GM19455 (cell line): Measurements from ENCODE around the gene CSPG5.

Experiments
- ATAC-seq: cut with Tn5 transposase; IDR thresholded peaks from one replicate; pipeline ENCODE4 v1.9.1; 2021; ENCODE audit not compliant: unreplicated experiment

Gene CSPG5, protein sequence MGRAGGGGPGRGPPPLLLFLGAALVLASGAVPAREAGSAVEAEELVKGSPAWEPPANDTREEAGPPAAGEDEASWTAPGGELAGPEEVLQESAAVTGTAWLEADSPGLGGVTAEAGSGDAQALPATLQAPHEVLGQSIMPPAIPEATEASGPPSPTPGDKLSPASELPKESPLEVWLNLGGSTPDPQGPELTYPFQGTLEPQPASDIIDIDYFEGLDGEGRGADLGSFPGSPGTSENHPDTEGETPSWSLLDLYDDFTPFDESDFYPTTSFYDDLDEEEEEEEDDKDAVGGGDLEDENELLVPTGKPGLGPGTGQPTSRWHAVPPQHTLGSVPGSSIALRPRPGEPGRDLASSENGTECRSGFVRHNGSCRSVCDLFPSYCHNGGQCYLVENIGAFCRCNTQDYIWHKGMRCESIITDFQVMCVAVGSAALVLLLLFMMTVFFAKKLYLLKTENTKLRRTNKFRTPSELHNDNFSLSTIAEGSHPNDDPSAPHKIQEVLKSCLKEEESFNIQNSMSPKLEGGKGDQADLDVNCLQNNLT

DNA sequence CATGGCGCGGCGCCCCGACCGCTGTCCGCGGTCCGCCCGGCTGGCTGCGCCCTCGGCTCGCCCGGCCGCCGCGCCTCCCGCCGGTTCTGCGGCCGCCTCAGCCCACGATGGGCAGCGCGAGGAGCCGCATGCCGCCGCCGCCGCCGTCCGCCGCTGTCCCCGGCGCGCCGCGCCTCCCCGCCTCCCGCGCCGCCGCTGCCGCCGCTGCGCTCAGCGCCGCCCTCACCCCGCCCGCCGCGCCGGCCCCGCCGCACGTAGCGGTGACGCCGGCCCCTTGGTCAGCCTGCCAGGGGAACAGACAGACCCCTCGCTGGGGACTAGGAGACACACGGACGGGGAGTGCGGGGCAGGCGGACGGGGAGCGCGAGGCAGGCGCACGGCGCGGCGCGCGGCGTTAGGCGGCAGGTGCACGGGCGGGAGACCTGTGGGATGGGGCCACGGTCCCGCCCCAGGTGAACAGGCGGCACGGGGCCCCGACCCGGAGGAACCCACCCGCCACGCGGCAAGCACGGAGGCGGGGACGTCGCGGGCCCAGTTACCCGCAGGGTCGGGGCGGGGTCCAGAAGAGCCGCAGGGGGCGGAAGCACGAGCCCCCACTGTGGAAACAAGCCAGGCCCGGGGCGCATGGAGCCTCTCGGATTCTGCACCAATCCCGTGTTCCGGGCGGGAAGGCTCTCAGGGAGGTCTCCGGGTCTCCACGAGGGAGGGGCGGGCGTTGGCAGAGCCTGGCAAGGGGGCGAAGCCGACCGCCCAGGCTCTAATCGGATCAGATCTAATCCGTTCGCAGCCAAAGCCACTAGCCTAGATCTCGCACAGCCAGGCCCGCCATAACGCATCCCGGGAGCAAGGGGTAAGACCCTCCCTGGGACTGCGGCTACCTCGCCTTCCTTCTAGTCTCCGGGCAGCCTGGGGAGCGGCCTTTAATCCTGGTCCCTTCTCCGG, at the start of gene CSPG5:
TSS of gene CSPG5 (minus strand) at position 175 of the 942 bp plus-strand sequence. CDS start at position 3, 172 bp downstream.
- no peak for ATAC-seq

- no peak for ATAC-seq
These were observed 49.8 kb upstream of the CSPG5 start for GRCh38 chr3:47628426-47628825.

DNA sequence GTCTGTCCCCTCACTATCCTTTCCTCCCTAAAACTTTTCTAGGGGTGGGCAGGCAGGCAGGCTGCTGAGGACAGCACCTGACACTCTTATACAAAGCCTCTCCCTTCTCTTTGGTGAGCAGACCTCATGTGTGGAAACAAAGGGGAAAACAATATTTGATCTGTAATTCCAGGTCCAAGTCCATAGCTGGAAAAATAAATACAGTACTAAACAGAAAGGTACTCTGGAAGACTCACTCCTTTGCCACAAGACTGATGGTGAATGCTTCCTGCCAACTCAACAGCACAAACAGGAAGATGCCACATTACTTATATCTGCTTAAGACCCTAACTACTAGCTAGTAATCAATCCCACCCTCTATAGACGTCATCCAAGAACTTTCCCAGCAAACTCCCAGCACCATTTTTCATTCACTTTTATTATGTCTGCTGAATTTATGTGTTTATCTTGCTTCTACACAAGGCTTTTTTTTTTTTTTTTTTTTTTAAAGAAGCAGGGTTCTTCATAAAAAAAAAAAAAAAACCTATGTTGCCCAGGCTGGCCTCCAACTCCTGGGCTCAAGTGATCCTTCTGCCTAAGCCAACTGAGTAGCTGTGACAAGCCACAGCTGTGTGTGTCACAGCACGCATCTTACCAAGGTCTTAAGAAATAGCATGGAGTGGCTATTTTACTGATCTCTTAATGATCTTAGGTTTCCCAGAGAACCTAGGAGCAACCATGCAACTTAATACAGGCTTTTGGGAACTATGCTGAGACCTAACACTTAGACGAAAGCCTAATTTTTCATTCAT, 44.2 kb upstream of the CSPG5 start:
- no peak for ATAC-seq

DNA sequence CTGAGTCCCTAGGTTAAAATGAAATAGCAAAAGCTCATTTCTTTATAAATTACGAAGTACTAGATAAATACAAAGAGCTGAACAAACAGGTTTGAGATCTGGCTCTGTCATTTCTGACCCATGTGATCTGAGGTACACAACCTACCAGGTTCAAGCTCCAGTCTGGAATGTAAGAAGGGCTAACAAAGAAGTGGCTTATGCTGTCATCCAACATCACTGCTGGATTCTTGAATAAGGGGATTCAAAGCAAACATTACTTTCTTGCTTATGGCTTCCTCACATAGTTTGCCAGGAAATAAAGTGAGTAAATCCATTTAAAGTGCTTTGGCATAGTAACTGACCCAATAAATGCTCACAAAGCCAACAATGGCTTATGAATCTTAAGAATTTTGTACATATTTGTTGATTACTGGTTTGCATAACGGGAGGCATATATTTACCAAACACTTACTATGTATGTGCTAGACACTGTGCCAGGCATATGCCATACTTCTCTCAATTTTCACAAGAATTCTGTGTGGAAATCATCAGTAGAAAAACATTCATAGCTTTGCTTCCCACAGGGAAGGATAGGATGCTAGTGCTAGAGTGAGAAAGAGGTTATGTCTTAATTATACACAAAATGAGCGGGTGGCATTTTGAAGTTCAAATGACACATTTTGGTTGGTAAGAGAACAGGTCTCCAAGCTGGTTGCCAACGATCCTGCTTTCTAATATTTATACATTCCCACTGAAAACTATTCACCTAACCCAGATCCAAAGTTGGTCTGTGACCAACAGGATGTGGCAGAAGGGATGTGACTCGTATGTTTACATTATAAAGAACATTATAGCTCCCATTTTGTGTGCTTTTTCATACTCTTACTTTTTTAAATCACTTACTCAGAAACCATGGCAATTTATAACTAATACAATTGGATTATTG, 38.7 kb upstream of the CSPG5 start:
- no peak for ATAC-seq

DNA sequence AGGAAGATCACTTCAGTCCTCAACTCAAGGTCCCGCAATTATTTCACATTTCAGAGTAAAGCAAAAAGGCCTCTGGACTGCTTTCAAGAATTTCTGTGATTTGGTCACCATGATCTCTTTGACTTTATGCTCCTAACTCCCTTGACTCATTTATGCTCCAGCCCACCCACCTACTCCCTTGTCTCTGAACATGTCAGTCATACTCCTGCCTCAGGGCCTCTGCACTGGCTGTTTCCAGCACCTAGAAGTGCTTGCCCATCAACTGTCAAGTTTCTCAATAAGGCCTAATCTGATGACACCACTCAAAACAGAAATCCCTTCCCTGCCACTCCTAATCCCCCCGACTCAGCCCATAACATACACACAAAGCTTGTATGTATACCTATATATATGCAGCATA, 36.1 kb upstream of the CSPG5 start:
- ATAC-seq: no peak

- no peak for ATAC-seq
These were observed 35.1 kb upstream of the CSPG5 start for GRCh38 chr3:47613722-47614121.

GRCh38 chr3:47612879-47613278, 34.2 kb upstream of the CSPG5 start:
- ATAC-seq: no peak

DNA sequence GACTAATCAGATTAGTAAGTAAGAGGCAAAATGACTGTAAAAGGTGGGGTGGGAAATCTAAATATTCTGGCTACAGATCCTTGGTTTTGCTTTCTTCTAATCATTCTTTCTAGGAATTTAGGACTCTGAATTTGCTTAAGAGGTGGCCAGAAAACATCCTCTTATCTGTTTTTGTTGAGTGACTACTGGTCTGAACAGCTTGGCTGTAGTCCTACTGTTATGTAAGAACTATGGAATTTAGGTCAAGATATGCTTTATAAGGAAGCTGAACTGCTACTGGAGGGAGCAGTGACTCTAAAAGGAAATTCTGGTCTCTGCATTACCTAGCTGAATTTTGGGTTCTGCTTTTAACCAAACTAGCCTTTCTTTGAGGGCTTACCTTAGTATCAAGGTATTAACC, 33.5 kb upstream of the CSPG5 start:
- no peak for ATAC-seq

- no peak for ATAC-seq
These were observed 32.9 kb upstream of the CSPG5 start for GRCh38 chr3:47611576-47611975.

DNA sequence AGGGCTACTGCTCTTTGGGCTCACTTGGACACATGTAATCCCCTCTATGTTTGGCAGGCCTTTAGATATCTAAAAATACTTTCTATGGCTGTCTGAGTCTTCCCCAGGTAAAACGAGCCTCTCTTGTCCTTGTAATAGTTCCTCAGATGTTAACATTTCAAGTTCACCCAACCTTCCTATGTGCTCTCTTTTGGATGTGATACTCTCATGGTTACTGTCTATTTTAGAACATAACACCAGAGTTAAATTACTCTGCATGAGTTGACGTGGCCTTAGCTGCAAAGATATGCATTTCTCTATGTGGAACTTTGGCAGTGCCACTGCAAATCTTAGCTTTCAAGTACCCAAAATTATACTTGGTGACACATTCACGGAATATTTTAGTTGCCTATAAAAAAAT, 31.9 kb upstream of the CSPG5 start:
- no peak for ATAC-seq

- no peak for ATAC-seq
These were observed 28.7 kb upstream of the CSPG5 start for GRCh38 chr3:47607335-47607734.

DNA sequence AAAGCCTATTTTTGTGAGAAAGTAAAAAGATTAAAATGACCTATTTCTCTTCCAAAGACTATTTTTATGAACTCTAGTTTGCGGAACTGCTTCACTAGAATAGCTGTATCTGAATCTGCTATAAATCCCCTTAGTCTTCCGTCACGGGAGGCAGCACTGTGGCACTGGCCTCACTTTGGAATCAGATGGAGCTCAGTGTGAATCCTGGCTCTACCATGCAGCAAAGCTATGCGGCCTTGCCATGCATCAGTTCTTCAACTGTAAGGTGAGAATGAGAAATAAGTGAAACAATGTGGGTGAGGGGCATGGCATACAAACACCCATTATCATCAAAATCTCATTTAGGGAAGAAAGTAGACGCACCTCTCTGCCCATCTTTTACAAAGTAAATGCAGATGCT, 27.5 kb upstream of the CSPG5 start:
- ATAC-seq: no peak

DNA sequence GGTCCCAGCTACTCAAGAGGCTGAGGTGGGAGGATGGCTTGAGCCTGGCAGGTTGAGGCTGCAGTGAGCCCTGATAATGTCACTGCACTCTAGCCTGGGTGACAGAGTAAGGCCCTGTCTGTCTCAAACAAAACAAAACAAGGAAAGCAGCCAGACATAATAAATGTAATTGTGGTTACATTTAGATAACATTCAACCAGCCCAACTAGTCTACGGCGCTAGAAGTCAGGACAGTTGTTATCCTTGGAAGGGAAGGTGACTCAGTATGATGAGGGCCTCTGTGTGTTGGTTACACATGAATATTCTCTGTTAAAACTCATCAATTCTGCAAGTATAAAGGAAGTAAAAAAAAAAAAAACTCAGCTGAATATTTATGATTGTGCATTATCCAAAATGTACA, 27.0 kb upstream of the CSPG5 start:
- ATAC-seq: no peak

DNA sequence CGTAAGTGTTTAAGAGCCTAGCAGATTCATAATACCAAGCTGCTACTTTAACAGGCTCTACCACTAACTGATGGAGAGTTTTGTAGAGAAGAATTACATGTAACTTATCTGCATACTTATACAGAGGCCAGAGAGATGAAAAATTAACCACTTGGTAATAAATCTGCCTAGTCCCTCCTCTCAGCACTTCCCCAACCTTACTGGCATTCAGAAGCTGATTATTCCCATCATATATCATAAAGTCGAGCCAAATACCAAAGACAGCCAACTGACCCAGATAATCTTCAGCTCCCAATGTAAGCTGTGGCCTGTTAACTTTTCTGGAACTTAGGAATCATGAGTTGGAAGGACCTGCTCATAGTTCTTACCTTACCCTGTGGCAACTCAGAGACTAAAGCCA, 25.5 kb upstream of the CSPG5 start:
- no peak for ATAC-seq

DNA sequence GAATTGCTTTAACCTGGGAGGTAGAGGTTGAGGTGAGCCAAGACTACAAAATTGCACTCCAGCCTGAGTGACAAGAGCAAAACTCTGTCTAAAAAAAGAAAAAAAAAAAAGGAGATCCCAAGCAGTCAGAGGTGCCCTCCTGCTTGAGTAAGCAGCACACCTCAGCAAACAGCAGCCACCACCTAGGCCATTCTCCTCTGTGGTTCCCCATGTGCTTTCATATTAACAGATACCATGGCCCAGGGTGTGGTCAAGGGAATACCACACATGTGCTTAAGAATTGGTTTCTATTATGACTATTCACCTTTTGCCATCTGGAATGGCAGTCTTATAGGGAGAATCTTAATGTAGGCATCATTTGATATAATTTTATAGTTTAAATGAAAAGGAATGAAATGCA, 24.7 kb upstream of the CSPG5 start:
- ATAC-seq: no peak

DNA sequence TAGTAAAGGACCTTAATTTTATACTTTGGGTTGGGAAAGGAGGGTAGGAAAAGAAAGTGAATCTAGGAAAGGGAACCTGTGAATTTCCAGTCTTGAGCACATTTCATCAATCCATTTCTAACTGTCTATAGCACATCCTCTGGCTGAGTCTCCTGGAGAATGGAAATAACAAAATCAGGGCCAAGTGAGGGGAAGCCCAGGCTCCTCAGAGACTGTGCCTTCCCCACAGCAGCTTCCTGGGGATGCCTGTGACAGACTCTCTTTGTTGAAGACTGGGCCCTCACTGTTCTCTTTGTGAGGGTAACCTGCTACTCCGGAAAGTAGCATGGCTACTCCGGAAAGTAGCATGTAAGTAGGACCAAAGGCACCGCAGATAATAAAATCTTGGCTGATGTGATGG, 22.6 kb upstream of the CSPG5 start:
- no peak for ATAC-seq

GRCh38 chr3:47594792-47595191, 16.1 kb upstream of the CSPG5 start:
- ATAC-seq: no peak

DNA sequence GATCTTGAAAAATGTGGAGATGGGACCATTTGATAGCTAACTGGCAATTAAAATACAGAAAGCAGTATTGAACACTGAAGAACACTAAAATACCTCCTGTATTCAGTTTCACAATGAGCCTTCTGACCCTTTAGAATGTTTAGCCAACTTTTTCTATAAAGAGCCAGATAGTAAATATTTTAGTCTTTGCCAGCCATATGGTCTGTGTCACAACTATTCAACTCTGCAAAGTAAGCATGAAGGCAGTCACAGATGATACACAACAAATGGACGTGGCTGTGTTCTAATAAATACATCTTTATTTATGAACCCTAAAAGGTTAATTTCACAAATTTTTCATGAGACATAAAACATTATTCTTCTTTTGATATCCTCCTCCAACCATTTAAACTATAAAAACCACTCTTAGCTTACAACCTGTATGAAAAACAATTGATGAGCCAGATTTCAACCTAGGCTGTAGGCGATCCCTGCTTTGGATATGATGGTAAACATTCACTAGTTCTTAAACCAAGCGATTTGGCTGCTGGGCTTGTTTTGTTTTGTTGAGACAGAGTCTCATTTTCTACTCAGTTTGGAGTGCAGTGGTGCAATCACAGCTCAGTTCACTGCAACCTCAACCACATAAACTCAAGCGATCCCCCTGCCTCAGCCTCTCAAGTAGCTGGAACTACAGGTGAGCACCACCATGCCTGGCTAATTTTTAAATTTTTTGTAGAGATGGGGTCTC, 13.6 kb upstream of the CSPG5 start:
- ATAC-seq: no peak

DNA sequence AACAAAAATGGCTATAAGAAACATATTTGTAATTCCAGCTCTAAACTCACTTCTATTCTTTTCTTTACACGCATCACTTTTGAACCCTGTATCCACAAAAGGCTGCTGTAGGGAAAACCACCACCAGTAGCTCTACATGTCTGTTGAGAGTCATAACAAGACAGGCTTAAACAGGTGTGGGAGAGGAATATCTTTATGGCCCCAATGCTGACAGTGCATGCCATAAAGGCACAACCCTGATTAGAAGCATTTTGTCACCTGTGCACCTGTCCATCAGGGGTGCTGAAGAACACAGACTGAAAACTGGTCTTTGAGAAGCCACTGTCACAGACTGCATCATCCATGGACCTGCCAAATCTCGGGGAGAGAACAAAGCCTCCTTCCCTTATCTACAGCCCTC, 11.6 kb upstream of the CSPG5 start:
- no peak for ATAC-seq
